PC-3 (cell line): ENCODE measurements around the gene STK38L. TPM values are rescaled to one million over a fixed set of nuclear protein-coding genes. Genes with fewer than 3 reads are reported as not detected.

Experiments
- ATAC-seq: fragments of 200-7000 bp; cut with Tn5 transposase; 2 replicates; pipeline ENCODE4 v1.9.1; 2020; ENCODE audit warnings: mild to moderate bottlenecking, moderate library complexity
- BruUV-seq: library from RNA; stranded (reverse); fragments of 400-500 nt; replicated peaks from 2 replicates; lab custom pipeline; 2021; lab: Mats Ljungman, UMichigan
- CTCF ChIA-PET: fragments of 300-600 bp; sonication (Branson Sonifier 250); formaldehyde crosslinking; loops from one replicate; lab custom pipeline; 2022; ENCODE audit warnings: antibody characterized with exemption; lab: Charles Lee
- POLR2A ChIA-PET: fragments of 300-600 bp; sonication (Branson Sonifier 250); formaldehyde crosslinking; loops from one replicate; lab custom pipeline; 2022; ENCODE audit warnings: antibody characterized with exemption; ENCODE audit not compliant: unreplicated experiment; lab: Charles Lee
- DNase-seq: peaks from one replicate; pipeline ENCODE4 v3.0.0-alpha.2; 2015
- H2AFZ ChIP-seq: fragments of 300-600 bp; sonication (generic); 2 replicates; pipeline ENCODE4 v1.6.0; 2016; ENCODE audit warnings: antibody characterized with exemption, low read length
- H3F3A ChIP-seq: fragments of 300-600 bp; sonication (generic); one replicate; pipeline ENCODE4 v1.6.0; 2017; ENCODE audit warnings: antibody characterized with exemption, low read length, control low read depth, mild to moderate bottlenecking; ENCODE audit not compliant: unreplicated experiment
- H3K27ac ChIP-seq: fragments of 300-600 bp; sonication (generic); 2 replicates; pipeline ENCODE4 v1.5.1; 2016; ENCODE audit warnings: mild to moderate bottlenecking, low read length
- H3K27me3 ChIP-seq: fragments of 300-600 bp; sonication (generic); 2 replicates; pipeline ENCODE4 v1.6.1; 2016; ENCODE audit warnings: low read length, mixed read lengths
- H3K36me3 ChIP-seq: fragments of 300-600 bp; sonication (generic); 2 replicates; pipeline ENCODE4 v1.6.1; 2016; ENCODE audit warnings: low read depth, mixed run types, low read length, mixed read lengths
- H3K4me1 ChIP-seq: fragments of 300-600 bp; sonication (generic); 2 replicates; pipeline ENCODE4 v1.5.1; 2016; ENCODE audit warnings: low read length; ENCODE audit not compliant: insufficient read depth
- H3K4me2 ChIP-seq: fragments of 300-600 bp; sonication (generic); 2 replicates; pipeline ENCODE4 v1.6.0; 2016; ENCODE audit warnings: low read length
- H3K4me3 ChIP-seq: fragments of 300-600 bp; sonication (generic); 2 replicates; pipeline ENCODE4 v1.5.1; 2016; ENCODE audit warnings: mild to moderate bottlenecking, low read length, mixed read lengths
- H3K79me2 ChIP-seq: fragments of 300-600 bp; sonication (generic); 2 replicates; pipeline ENCODE4 v1.6.1; 2017; ENCODE audit warnings: low read length, mixed read lengths
- H3K9ac ChIP-seq: fragments of 300-600 bp; sonication (generic); 2 replicates; pipeline ENCODE4 v1.6.0; 2016; ENCODE audit warnings: mild to moderate bottlenecking, low read length
- H3K9me2 ChIP-seq: fragments of 300-600 bp; sonication (generic); replicated peaks from 2 replicates; pipeline ENCODE4 v1.6.1; 2016; ENCODE audit warnings: mixed run types, low read length, mixed read lengths
- H3K9me3 ChIP-seq: fragments of 300-600 bp; sonication (generic); 2 replicates; pipeline ENCODE4 v1.6.1; 2016; ENCODE audit warnings: low read length, mixed read lengths
- H4K20me1 ChIP-seq: fragments of 300-600 bp; sonication (generic); 2 replicates; pipeline ENCODE4 v1.6.1; 2016; ENCODE audit warnings: low read length, mixed read lengths
- CTCF ChIP-seq: fragments of 300-600 bp; sonication (generic); conservative IDR thresholded peaks from 2 replicates; pipeline ENCODE4 v1.5.1; 2017; ENCODE audit warnings: antibody characterized with exemption, low read depth, mild to moderate bottlenecking, low read length
- EZH2 ChIP-seq: fragments of 300-600 bp; sonication (generic); IDR thresholded peaks from one replicate; pipeline ENCODE4 v1.6.1; 2017; ENCODE audit warnings: antibody characterized with exemption, mild to moderate bottlenecking, low read length; ENCODE audit not compliant: unreplicated experiment
- EZH2phosphoT487 ChIP-seq: fragments of 300-600 bp; sonication (generic); IDR thresholded peaks from 2 replicates; pipeline ENCODE4 v1.6.1; 2018; ENCODE audit warnings: mild to moderate bottlenecking, antibody characterized with exemption, low read length, borderline replicate concordance
- intact Hi-C: fragments of 100-400 bp; cut with micrococcal nuclease; formaldehyde crosslinking; loops from 2 replicates; pipeline ENCODE4 v1.9.0; 2023
- total RNA-seq: library from RNA; depleted of rRNA; stranded (reverse); fragments of >200 nt; gene quantifications from 2 replicates; pipeline ENCODE4 v1.2.3, GENCODE V29; 2014

STK38L gene
- total RNA-seq, 1 experiment from 2014 or later, result 32.3 TPM

GRCh38 chr12:27233814-27234213, 10.3 kb upstream of the STK38L start:
- ChIA-PET POLR2A (no interaction called here), CTCF (no interaction called here)
- H4K20me1 ChIP-seq, result no peaks in the 10 kb centered on the region
- intact Hi-C loops, result no loop called here
- H3K9me2 ChIP-seq, result no peaks in the 10 kb centered on the region
- ATAC-seq, result no peak
- H3K27me3 ChIP-seq, result no peaks in the 10 kb centered on the region
- no peaks in the 10 kb centered on the region for H3K9me3 ChIP-seq
- H2AFZ ChIP-seq, result no peak overlapping the region
- no TSS peak for BruUV-seq
- H3K4me1 ChIP-seq, result no peaks in the 10 kb centered on the region
- no peak overlapping the region for H3K4me3 ChIP-seq
- H3K4me2 ChIP-seq, result no peak overlapping the region
- H3K36me3 ChIP-seq, result no peaks in the 10 kb centered on the region
- TF ChIP-seq EZH2, result no peak
- TF ChIP-seq CTCF, result peak; percentile 38
- TF ChIP-seq EZH2phosphoT487, result no peak
- H3K9ac ChIP-seq, result no peak overlapping the region
- no peaks in the 10 kb centered on the region for H3F3A ChIP-seq
- no peak for DNase-seq
- H3K27ac ChIP-seq, result no peak overlapping the region
- H3K79me2 ChIP-seq, result no peaks in the 10 kb centered on the region

- no peak overlapping the region for H2AFZ ChIP-seq
Measured at GRCh38 chr12:27236498-27236897, 7.6 kb upstream of the STK38L start.

More at GRCh38 chr12:27236498-27236897, 7.6 kb upstream of the STK38L start:
- no peaks in the 10 kb centered on the region for H3F3A ChIP-seq
- no peak overlapping the region for H3K4me2 ChIP-seq
- no peaks in the 10 kb centered on the region for H3K36me3 ChIP-seq
- H3K27ac ChIP-seq, result no peak overlapping the region
- ChIA-PET POLR2A (interaction anchor here (0.6 kb wide), 1 partner anchor 46 kb away, joined by 11 read pairs; no protein-coding TSS in a partner anchor), CTCF (no interaction called here)
- peak; percentile 63 for ATAC-seq
- no peaks in the 10 kb centered on the region for H4K20me1 ChIP-seq
- no peak for TF ChIP-seq EZH2phosphoT487
- TF ChIP-seq EZH2, result no peak
- no peak for TF ChIP-seq CTCF
- peak; percentile 58 for DNase-seq
- no peaks in the 10 kb centered on the region for H3K9me3 ChIP-seq
- no peaks in the 10 kb centered on the region for H3K4me1 ChIP-seq
- H3K9ac ChIP-seq, result no peak overlapping the region
- H3K4me3 ChIP-seq, result no peak overlapping the region
- no peaks in the 10 kb centered on the region for H3K9me2 ChIP-seq
- no peaks in the 10 kb centered on the region for H3K27me3 ChIP-seq
- intact Hi-C loops, result no loop called here
- H3K79me2 ChIP-seq, result no peaks in the 10 kb centered on the region
- BruUV-seq, result no TSS peak
